Measurements from ENCODE around the gene GAGE13. TPM values are rescaled to one million over a fixed set of nuclear protein-coding genes. Genes with fewer than 3 reads are reported as not detected.
A peak's percentile ranks its signal among the peaks of the same experiment; 100 is the strongest.
"Not testable (repeated sequence)": the region's sequence is repeated elsewhere in the genome, so short reads cannot be mapped to it uniquely, and the experiment has no call there.

Gene GAGE13, protein sequence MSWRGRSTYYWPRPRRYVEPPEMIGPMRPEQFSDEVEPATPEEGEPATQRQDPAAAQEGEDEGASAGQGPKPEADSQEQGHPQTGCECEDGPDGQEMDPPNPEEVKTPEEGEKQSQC
- not detected for total RNA-seq

DNA sequence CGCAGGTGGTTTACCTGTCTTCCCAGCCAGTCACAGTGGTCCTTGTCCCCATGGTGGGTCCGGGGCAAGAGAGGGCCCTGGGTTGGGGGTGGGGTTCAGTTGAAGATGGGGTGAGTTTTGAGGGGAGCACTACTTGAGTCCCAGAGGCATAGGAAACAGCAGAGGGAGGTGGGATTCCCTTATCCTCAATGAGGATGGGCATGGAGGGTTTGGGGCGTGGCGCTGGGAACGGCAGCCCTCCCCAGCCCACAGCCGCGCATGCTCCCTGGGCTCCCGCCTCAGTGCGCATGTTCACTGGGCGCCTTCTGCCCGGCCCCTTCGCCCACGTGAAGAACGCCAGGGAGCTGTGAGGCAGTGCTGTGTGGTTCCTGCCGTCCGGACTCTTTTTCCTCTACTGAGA, at the start of gene GAGE13:
GAGE13 (plus strand) TSS at position 301 of the 400 bp plus-strand sequence. CDS start 1,156 bp downstream, outside the sequence.
- H3K4me1 ChIP-seq (ENCODE audit: control insufficient read depth in 3 of 3, insufficient read depth in 3 of 3, low read length in 3 of 3): not testable (repeated sequence)

GRCh38 chrX:49282647-49283011, 48.8 kb upstream of the GAGE13 start:
- Histone ChIP-seq H3K9me3 (ENCODE audit: control insufficient read depth in 3 of 3, low read length in 3 of 3) (no peaks in the 10 kb centered on the region), H3K4me1 (ENCODE audit: control insufficient read depth in 3 of 3, insufficient read depth in 3 of 3, low read length in 3 of 3) (peaks cover 2 to 8% (median 6%) of the 10 kb centered on the region in 3 donors), H3K9ac (ENCODE audit: low read depth in 1 of 3, low read length in 3 of 3) (no peak overlapping the region), H3K4me3 (ENCODE audit: low read length in 3 of 3) (no peak overlapping the region), H3K27me3 (ENCODE audit: control insufficient read depth in 3 of 3, insufficient read depth in 3 of 3, low read length in 3 of 3) (no peaks in the 10 kb centered on the region), H3K36me3 (ENCODE audit: control insufficient read depth in 3 of 3, insufficient read depth in 3 of 3, low read length in 3 of 3) (peaks cover 0 to 3% (median 2%) of the 10 kb centered on the region in 3 donors), H3K27ac (ENCODE audit: low read depth, low read length) (no peak overlapping the region)

More for the DNA sequence above, at the start of gene GAGE13:
- H3K9me3 ChIP-seq (ENCODE audit: control insufficient read depth in 3 of 3, low read length in 3 of 3); H3K27ac ChIP-seq (ENCODE audit: low read depth, low read length); H3K4me3 ChIP-seq (ENCODE audit: low read length in 3 of 3); H3K9ac ChIP-seq (ENCODE audit: low read depth in 1 of 3, low read length in 3 of 3); H3K27me3 ChIP-seq (ENCODE audit: control insufficient read depth in 3 of 3, insufficient read depth in 3 of 3, low read length in 3 of 3); H3K36me3 ChIP-seq (ENCODE audit: control insufficient read depth in 3 of 3, insufficient read depth in 3 of 3, low read length in 3 of 3): not testable (repeated sequence)

DNA sequence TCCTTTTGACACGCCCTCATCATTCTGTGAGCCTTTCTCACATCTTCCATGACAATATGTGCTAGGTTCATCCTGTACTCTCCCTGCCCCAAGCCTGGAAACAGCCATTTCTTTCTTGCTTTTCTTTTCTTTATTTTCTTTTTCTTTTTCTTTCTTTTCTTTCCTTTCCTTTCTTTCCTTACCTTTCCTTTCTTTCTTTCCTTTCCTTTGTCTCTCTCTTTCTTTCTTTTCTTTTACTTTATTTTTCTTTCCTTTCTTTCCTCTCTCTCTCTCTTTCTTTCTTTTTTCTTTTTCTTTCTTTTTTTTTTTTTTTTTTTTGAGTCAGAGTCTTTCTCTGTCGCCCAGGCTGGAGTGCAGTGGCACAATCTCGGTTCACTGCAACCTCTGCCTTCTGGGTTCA, 47.2 kb upstream of the GAGE13 start:
- Histone ChIP-seq H3K4me3 (ENCODE audit: low read length in 3 of 3) (no peak overlapping the region), H3K9ac (ENCODE audit: low read depth in 1 of 3, low read length in 3 of 3) (no peak overlapping the region), H3K9me3 (ENCODE audit: control insufficient read depth in 3 of 3, low read length in 3 of 3) (no peaks in the 10 kb centered on the region), H3K4me1 (ENCODE audit: control insufficient read depth in 3 of 3, insufficient read depth in 3 of 3, low read length in 3 of 3) (no peaks in the 10 kb centered on the region), H3K27ac (ENCODE audit: low read depth, low read length) (no peak overlapping the region), H3K36me3 (ENCODE audit: control insufficient read depth in 3 of 3, insufficient read depth in 3 of 3, low read length in 3 of 3) (peaks cover 0 to 3% (median 2%) of the 10 kb centered on the region in 3 donors), H3K27me3 (ENCODE audit: control insufficient read depth in 3 of 3, insufficient read depth in 3 of 3, low read length in 3 of 3) (no peaks in the 10 kb centered on the region)

DNA sequence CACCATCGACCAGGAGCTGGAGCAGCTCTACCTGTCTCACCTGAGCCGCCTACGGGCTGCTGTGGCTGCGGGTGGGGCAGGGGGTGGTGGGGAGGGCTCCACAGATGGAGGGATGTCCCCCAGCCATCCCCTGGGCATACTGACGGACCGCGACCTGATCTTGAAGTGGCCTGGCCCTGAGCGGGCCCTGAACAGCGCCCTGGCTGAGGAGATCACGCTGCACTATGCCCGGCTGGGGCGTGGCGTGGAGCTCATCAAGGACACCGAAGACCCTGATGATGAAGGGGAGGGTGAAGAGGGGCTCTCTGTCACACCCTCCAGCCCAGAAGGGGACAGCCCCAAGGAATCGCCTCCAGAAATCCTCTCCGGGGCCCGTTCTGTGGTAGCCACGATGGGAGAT, 45.2 kb upstream of the GAGE13 start:
- Histone ChIP-seq H3K27me3 (ENCODE audit: control insufficient read depth in 3 of 3, insufficient read depth in 3 of 3, low read length in 3 of 3) (peaks cover 0 to 1% (median 0%) of the 10 kb centered on the region in 3 donors), H3K36me3 (ENCODE audit: control insufficient read depth in 3 of 3, insufficient read depth in 3 of 3, low read length in 3 of 3) (peaks cover 0 to 3% (median 2%) of the 10 kb centered on the region in 3 donors), H3K4me3 (ENCODE audit: low read length in 3 of 3) (no peak overlapping the region), H3K9ac (ENCODE audit: low read depth in 1 of 3, low read length in 3 of 3) (no peak overlapping the region), H3K9me3 (ENCODE audit: control insufficient read depth in 3 of 3, low read length in 3 of 3) (no peaks in the 10 kb centered on the region), H3K4me1 (ENCODE audit: control insufficient read depth in 3 of 3, insufficient read depth in 3 of 3, low read length in 3 of 3) (no peaks in the 10 kb centered on the region), H3K27ac (ENCODE audit: low read depth, low read length) (no peak overlapping the region)

DNA sequence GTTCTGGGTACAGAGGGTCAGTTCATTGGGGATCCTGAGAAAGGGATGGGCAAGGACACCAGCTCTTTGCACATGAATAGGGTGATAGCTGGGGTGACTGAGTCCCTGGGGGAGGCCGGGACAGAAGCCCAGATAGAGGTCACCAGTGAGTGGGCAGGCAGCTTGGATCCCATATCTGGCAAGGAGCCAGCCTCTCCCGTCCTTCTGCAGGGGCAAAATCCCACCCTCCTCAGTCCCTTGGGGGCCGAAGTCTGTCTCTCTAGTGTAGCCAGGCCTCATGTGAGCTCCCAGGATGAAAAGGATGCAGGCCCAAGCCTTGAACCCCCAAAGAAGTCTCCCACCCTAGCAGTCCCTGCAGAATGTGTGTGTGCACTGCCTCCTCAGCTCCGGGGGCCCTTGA, 44.8 kb upstream of the GAGE13 start:
- Histone ChIP-seq H3K36me3 (ENCODE audit: control insufficient read depth in 3 of 3, insufficient read depth in 3 of 3, low read length in 3 of 3) (peaks cover 0 to 3% (median 2%) of the 10 kb centered on the region in 3 donors), H3K27me3 (ENCODE audit: control insufficient read depth in 3 of 3, insufficient read depth in 3 of 3, low read length in 3 of 3) (peaks cover 0 to 2% (median 0%) of the 10 kb centered on the region in 3 donors), H3K4me3 (ENCODE audit: low read length in 3 of 3) (no peak overlapping the region), H3K4me1 (ENCODE audit: control insufficient read depth in 3 of 3, insufficient read depth in 3 of 3, low read length in 3 of 3) (no peaks in the 10 kb centered on the region), H3K9me3 (ENCODE audit: control insufficient read depth in 3 of 3, low read length in 3 of 3) (no peaks in the 10 kb centered on the region), H3K27ac (ENCODE audit: low read depth, low read length) (no peak overlapping the region), H3K9ac (ENCODE audit: low read depth in 1 of 3, low read length in 3 of 3) (no peak overlapping the region)

DNA sequence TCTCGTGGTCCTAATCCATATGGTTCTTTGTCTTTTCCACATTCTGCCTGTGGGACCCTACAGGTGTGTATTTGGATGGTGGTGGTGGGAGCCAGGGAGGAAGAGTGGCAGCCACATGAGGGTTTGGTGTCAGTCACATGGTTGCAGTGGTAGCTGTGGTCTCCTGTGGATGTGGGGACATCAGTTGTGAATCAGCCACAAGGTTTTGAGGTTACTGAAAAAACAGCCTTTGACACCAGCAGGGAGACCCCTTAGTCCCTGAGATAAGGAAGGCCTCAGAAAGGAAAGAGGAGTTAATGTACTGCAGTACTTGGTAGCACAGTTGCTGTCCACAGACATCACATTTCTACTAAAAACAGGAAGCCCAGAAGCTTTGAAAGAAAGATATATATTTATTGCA, 43.7 kb upstream of the GAGE13 start:
- H3K9ac ChIP-seq (ENCODE audit: low read depth in 1 of 3, low read length in 3 of 3): no peak overlapping the region

DNA sequence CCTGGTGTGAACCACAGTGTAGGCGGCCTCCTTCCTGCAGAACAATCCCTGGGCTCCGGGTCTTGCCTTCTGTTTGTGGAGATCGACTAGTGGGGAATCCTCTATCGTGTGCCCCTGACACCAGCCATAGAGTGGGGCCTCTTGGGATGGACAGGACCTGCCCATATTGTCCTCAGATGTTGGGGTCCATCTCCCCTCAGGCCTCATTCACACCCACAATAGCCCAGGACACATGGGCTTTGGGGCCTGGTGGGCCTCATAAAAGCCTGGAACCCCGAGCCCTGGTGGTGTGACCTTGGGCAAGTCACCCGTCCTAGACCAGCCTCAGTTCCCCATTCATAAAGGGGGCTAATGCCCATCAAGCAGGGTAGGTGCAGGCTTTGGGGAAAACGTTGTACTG, 41.2 kb upstream of the GAGE13 start:
- no peak overlapping the region for H3K9ac ChIP-seq (ENCODE audit: low read depth in 1 of 3, low read length in 3 of 3)
- H3K9me3 ChIP-seq (ENCODE audit: control insufficient read depth in 3 of 3, low read length in 3 of 3): no peaks in the 10 kb centered on the region
- no peak overlapping the region for H3K27ac ChIP-seq (ENCODE audit: low read depth, low read length)
- peaks cover 0 to 4% (median 0%) of the 10 kb centered on the region in 3 donors for H3K4me1 ChIP-seq (ENCODE audit: control insufficient read depth in 3 of 3, insufficient read depth in 3 of 3, low read length in 3 of 3)
- no peak overlapping the region for H3K4me3 ChIP-seq (ENCODE audit: low read length in 3 of 3)
- peaks cover 0 to 3% (median 2%) of the 10 kb centered on the region in 3 donors for H3K36me3 ChIP-seq (ENCODE audit: control insufficient read depth in 3 of 3, insufficient read depth in 3 of 3, low read length in 3 of 3)
- H3K27me3 ChIP-seq (ENCODE audit: control insufficient read depth in 3 of 3, insufficient read depth in 3 of 3, low read length in 3 of 3): peaks cover 0 to 2% (median 0%) of the 10 kb centered on the region in 3 donors

More for the DNA sequence above, 43.7 kb upstream of the GAGE13 start:
- H3K27ac ChIP-seq (ENCODE audit: low read depth, low read length): no peak overlapping the region
- no peak overlapping the region for H3K4me3 ChIP-seq (ENCODE audit: low read length in 3 of 3)
- no peaks in the 10 kb centered on the region for H3K9me3 ChIP-seq (ENCODE audit: control insufficient read depth in 3 of 3, low read length in 3 of 3)
- H3K27me3 ChIP-seq (ENCODE audit: control insufficient read depth in 3 of 3, insufficient read depth in 3 of 3, low read length in 3 of 3): peaks cover 0 to 2% (median 0%) of the 10 kb centered on the region in 3 donors
- peaks cover 0 to 4% (median 0%) of the 10 kb centered on the region in 3 donors for H3K4me1 ChIP-seq (ENCODE audit: control insufficient read depth in 3 of 3, insufficient read depth in 3 of 3, low read length in 3 of 3)
- H3K36me3 ChIP-seq (ENCODE audit: control insufficient read depth in 3 of 3, insufficient read depth in 3 of 3, low read length in 3 of 3): peaks cover 0 to 3% (median 2%) of the 10 kb centered on the region in 3 donors

GRCh38 chrX:49291615-49292337, 39.6 kb upstream of the GAGE13 start:
- H3K27ac ChIP-seq (ENCODE audit: low read depth, low read length): no peak overlapping the region
- peaks cover 0 to 2% (median 0%) of the 10 kb centered on the region in 3 donors for H3K27me3 ChIP-seq (ENCODE audit: control insufficient read depth in 3 of 3, insufficient read depth in 3 of 3, low read length in 3 of 3)
- H3K4me3 ChIP-seq (ENCODE audit: low read length in 3 of 3): no peak overlapping the region
- H3K9ac ChIP-seq (ENCODE audit: low read depth in 1 of 3, low read length in 3 of 3): peak overlapping the region in 1 of 3 donors; percentile 20
- H3K4me1 ChIP-seq (ENCODE audit: control insufficient read depth in 3 of 3, insufficient read depth in 3 of 3, low read length in 3 of 3): peaks cover 0 to 4% (median 0%) of the 10 kb centered on the region in 3 donors
- no peaks in the 10 kb centered on the region for H3K36me3 ChIP-seq (ENCODE audit: control insufficient read depth in 3 of 3, insufficient read depth in 3 of 3, low read length in 3 of 3)
- no peaks in the 10 kb centered on the region for H3K9me3 ChIP-seq (ENCODE audit: control insufficient read depth in 3 of 3, low read length in 3 of 3)

- Histone ChIP-seq H3K36me3 (ENCODE audit: control insufficient read depth in 3 of 3, insufficient read depth in 3 of 3, low read length in 3 of 3) (no peaks in the 10 kb centered on the region), H3K4me1 (ENCODE audit: control insufficient read depth in 3 of 3, insufficient read depth in 3 of 3, low read length in 3 of 3) (peaks cover 0 to 4% (median 0%) of the 10 kb centered on the region in 3 donors), H3K27ac (ENCODE audit: low read depth, low read length) (no peak overlapping the region), H3K9me3 (ENCODE audit: control insufficient read depth in 3 of 3, low read length in 3 of 3) (no peaks in the 10 kb centered on the region), H3K4me3 (ENCODE audit: low read length in 3 of 3) (no peak overlapping the region), H3K27me3 (ENCODE audit: control insufficient read depth in 3 of 3, insufficient read depth in 3 of 3, low read length in 3 of 3) (peaks cover 0 to 2% (median 0%) of the 10 kb centered on the region in 3 donors), H3K9ac (ENCODE audit: low read depth in 1 of 3, low read length in 3 of 3) (peak overlapping the region in 1 of 3 donors; percentile 20)
These were observed 38.7 kb upstream of the GAGE13 start for GRCh38 chrX:49292400-49293362.
